GM19328 (cell line): ENCODE data around the gene GNRHR.
"Not testable (repeated sequence)": the region's sequence is repeated elsewhere in the genome, so short reads cannot be mapped to it uniquely, and the experiment has no call there.

Source experiments
- ATAC-seq: cut with Tn5 transposase; IDR thresholded peaks from one replicate; pipeline ENCODE4 v1.9.1; 2021; ENCODE audit warnings: mild to moderate bottlenecking, moderate library complexity; ENCODE audit not compliant: unreplicated experiment

GNRHR gene

GRCh38 chr4:67730511-67730910, 23.7 kb downstream of the GNRHR start:
- not testable (repeated sequence) for ATAC-seq

GRCh38 chr4:67727124-67727850, 26.9 kb downstream of the GNRHR start:
- ATAC-seq = no peak

GRCh38 chr4:67725981-67726380, 28.2 kb downstream of the GNRHR start:
- no peak for ATAC-seq

- ATAC-seq = no peak
Measured at GRCh38 chr4:67725132-67725531, 29.1 kb downstream of the GNRHR start.

- ATAC-seq = no peak
Measured at GRCh38 chr4:67723949-67724348, 30.2 kb downstream of the GNRHR start.

GRCh38 chr4:67723341-67723740, 30.8 kb downstream of the GNRHR start:
- no peak for ATAC-seq

GRCh38 chr4:67721770-67722597, 32.2 kb downstream of the GNRHR start:
- ATAC-seq = no peak

GRCh38 chr4:67721315-67721769, 32.8 kb downstream of the GNRHR start:
- no peak for ATAC-seq

GRCh38 chr4:67719953-67720617, 34.1 kb downstream of the GNRHR start:
- no peak for ATAC-seq

- no peak for ATAC-seq
Measured at GRCh38 chr4:67718848-67719247, 35.3 kb downstream of the GNRHR start.

- ATAC-seq = no peak
Measured at GRCh38 chr4:67717586-67717985, 36.6 kb downstream of the GNRHR start.

- ATAC-seq = no peak
Measured at GRCh38 chr4:67714955-67715354, 39.2 kb downstream of the GNRHR start.

- no peak for ATAC-seq
Measured at GRCh38 chr4:67714248-67714583, 40.0 kb downstream of the GNRHR start.

GRCh38 chr4:67713529-67714247, 40.5 kb downstream of the GNRHR start:
- ATAC-seq = no peak

GRCh38 chr4:67712650-67713528, 41.3 kb downstream of the GNRHR start:
- ATAC-seq = no peak

- no peak for ATAC-seq
Measured at GRCh38 chr4:67712000-67712625, 42.1 kb downstream of the GNRHR start.

- ATAC-seq = not testable (repeated sequence)
Measured at GRCh38 chr4:67706682-67707081, 47.5 kb downstream of the GNRHR start.

- no peak for ATAC-seq
Measured at GRCh38 chr4:67704843-67705242, 49.3 kb downstream of the GNRHR start.

GRCh38 chr4:67702166-67702565, 52.0 kb downstream of the GNRHR start:
- no peak for ATAC-seq

GRCh38 chr4:67701517-67701850, 52.7 kb downstream of the GNRHR start:
- ATAC-seq = no peak
